ENCODE measurements around the gene ALDH1A3.

ALDH1A3 gene

GRCh38 chr15:100926971-100927756, 47.5 kb downstream of the ALDH1A3 start:
- H3K4me1 ChIP-seq: no peaks in the 10 kb centered on the region
- TF ChIP-seq, protein P1, sequence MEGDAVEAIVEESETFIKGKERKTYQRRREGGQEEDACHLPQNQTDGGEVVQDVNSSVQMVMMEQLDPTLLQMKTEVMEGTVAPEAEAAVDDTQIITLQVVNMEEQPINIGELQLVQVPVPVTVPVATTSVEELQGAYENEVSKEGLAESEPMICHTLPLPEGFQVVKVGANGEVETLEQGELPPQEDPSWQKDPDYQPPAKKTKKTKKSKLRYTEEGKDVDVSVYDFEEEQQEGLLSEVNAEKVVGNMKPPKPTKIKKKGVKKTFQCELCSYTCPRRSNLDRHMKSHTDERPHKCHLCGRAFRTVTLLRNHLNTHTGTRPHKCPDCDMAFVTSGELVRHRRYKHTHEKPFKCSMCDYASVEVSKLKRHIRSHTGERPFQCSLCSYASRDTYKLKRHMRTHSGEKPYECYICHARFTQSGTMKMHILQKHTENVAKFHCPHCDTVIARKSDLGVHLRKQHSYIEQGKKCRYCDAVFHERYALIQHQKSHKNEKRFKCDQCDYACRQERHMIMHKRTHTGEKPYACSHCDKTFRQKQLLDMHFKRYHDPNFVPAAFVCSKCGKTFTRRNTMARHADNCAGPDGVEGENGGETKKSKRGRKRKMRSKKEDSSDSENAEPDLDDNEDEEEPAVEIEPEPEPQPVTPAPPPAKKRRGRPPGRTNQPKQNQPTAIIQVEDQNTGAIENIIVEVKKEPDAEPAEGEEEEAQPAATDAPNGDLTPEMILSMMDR (IDR thresholded peaks at IDR 0.05): no peak

GRCh38 chr15:100928632-100929280, 49.1 kb downstream of the ALDH1A3 start:
- Histone ChIP-seq H3K36me3 (ENCODE audit: control insufficient read depth, insufficient read depth, low read length) (no peaks in the 10 kb centered on the region), H3K27ac (no peak overlapping the region), H3K4me1 (no peaks in the 10 kb centered on the region), H2AFZ (no peak overlapping the region), H3K27me3 (ENCODE audit: control insufficient read depth, insufficient read depth, low read length) (no peaks in the 10 kb centered on the region), H3K4me2 (ENCODE audit: low read length) (no peak overlapping the region), H3K4me3 (ENCODE audit: low read depth, low read length) (no peak overlapping the region), H3K9ac (no peak overlapping the region), H3K9me3 (ENCODE audit: control insufficient read depth, low read length) (no peaks in the 10 kb centered on the region), H3K79me2 (no peaks in the 10 kb centered on the region)
- TF ChIP-seq, protein P1 (IDR thresholded peaks at IDR 0.05): no peak

More at GRCh38 chr15:100926971-100927756, 47.5 kb downstream of the ALDH1A3 start:
- Histone ChIP-seq H3K9ac (no peak overlapping the region), H3K4me2 (ENCODE audit: low read length) (no peak overlapping the region), H3K4me3 (ENCODE audit: low read depth, low read length) (no peak overlapping the region), H3K79me2 (no peaks in the 10 kb centered on the region), H3K27me3 (ENCODE audit: control insufficient read depth, insufficient read depth, low read length) (no peaks in the 10 kb centered on the region), H2AFZ (no peak overlapping the region), H3K36me3 (ENCODE audit: control insufficient read depth, insufficient read depth, low read length) (no peaks in the 10 kb centered on the region), H3K9me3 (ENCODE audit: control insufficient read depth, low read length) (no peaks in the 10 kb centered on the region), H3K27ac (no peak overlapping the region)

- Histone ChIP-seq H2AFZ (no peak overlapping the region), H3K27me3 (ENCODE audit: control insufficient read depth, insufficient read depth, low read length) (no peaks in the 10 kb centered on the region), H3K9me3 (ENCODE audit: control insufficient read depth, low read length) (no peaks in the 10 kb centered on the region), H3K9ac (no peak overlapping the region), H3K27ac (no peak overlapping the region), H3K4me3 (ENCODE audit: low read depth, low read length) (no peak overlapping the region), H3K4me1 (no peaks in the 10 kb centered on the region), H3K4me2 (ENCODE audit: low read length) (no peak overlapping the region), H3K36me3 (ENCODE audit: control insufficient read depth, insufficient read depth, low read length) (no peaks in the 10 kb centered on the region), H3K79me2 (no peaks in the 10 kb centered on the region)
- TF ChIP-seq, protein P1 (IDR thresholded peaks at IDR 0.05): no peak
Observed at GRCh38 chr15:100929641-100930042, 50.0 kb downstream of the ALDH1A3 start.

DNA sequence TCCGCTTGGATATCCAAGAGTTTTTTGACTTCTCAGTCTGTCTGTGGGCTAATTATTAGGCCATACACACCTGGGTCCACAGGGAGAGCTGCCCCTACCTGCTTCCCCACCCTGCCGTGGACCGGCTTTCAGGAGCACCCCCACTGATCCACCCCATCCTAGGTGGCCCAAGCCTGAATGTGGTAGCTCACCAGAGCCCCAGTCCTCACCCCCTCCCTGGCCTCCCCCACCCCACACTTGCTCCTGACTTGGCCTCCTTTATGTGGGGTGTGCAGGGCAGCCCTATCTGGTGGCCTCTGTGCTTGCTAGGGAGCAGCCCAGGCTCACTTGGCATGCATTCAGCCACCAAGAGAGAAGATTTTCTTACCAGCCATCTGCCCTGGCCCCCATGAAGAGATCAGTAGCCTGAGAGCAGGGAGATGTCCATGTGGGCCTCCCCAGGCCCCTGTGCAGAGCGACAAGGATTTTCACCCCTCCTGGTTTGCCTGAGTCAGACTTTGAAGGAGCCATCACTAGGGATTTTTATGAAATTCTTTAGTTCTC, 50.7 kb downstream of the ALDH1A3 start:
- Histone ChIP-seq H3K36me3 (ENCODE audit: control insufficient read depth, insufficient read depth, low read length) (no peaks in the 10 kb centered on the region), H3K9ac (no peak overlapping the region), H3K4me1 (no peaks in the 10 kb centered on the region), H3K27me3 (ENCODE audit: control insufficient read depth, insufficient read depth, low read length) (no peaks in the 10 kb centered on the region), H2AFZ (no peak overlapping the region), H3K79me2 (no peaks in the 10 kb centered on the region), H3K4me2 (ENCODE audit: low read length) (no peak overlapping the region), H3K27ac (no peak overlapping the region), H3K4me3 (ENCODE audit: low read depth, low read length) (no peak overlapping the region), H3K9me3 (ENCODE audit: control insufficient read depth, low read length) (no peaks in the 10 kb centered on the region)
- TF ChIP-seq, protein P1 (IDR thresholded peaks at IDR 0.05): no peak
